ENCODE data around the gene KIF11.

KIF11 gene

GRCh38 chr10:92655426-92655825 lies 62.5 kb downstream of the KIF11 start:
- no peak overlapping the region for H3K4me3 ChIP-seq (ENCODE audit: low read depth, low read length)
- no peak for TF ChIP-seq CTCF (IDR thresholded peaks at IDR 0.05; ENCODE audit: borderline replicate concordance, insufficient read depth, low read depth, low read length)

DNA sequence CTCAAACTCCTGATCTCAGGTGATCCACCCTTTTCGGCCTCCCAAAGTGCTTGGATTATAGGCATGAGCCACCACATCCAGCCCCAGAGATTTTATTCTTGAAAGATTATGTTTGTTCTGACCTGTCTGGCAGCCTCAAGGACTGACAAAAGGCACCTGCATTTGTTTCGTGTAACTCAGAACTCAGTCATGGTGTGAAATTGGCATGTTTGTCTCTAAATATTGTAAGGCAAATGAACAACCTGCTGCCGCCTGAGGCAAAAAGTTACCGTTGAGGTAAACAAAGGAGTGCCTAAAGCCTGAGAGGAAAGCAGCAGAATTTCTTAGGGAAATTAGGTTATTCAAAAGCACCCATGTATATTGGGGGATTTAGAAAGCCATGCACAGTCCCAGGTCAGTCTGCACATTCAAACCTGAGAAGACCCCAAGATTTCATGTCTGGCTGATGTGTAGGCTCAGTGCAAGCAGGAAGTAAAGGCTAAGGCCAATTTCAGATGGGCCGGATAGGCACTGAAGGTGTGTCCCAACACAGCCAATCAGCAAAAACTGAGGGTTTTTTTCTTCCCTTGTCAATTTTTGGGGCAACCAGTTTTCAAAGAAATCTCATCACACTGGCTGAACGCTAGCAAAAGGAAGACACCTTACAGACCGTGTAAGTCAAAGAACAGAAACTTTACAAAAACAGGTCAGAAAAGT lies 63.5 kb downstream of the KIF11 start:
- H3K4me3 ChIP-seq (ENCODE audit: low read depth, low read length): no peak overlapping the region
- TF ChIP-seq CTCF (IDR thresholded peaks at IDR 0.05; ENCODE audit: borderline replicate concordance, insufficient read depth, low read depth, low read length): no peak

DNA sequence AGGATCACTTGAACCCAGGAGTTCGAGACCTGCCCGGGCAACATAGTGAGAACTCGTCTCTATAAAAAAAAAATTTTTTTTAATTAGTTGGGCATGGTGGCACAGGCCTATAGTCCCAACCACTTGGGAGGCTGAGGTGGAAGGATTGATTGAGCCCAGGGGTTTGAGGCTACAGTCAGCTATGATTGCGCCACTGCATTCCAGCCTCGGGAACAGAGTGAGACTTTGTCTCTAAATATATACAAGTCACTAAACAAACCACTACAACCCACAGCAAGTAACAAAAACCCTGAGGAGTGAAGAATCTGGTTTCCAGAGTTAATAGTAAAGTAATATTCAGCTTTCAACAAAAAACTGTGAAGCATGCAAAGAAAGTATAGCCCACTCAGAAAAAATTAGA lies 64.1 kb downstream of the KIF11 start:
- no peak overlapping the region for H3K4me3 ChIP-seq (ENCODE audit: low read depth, low read length)
- TF ChIP-seq CTCF (IDR thresholded peaks at IDR 0.05; ENCODE audit: borderline replicate concordance, insufficient read depth, low read depth, low read length): no peak

DNA sequence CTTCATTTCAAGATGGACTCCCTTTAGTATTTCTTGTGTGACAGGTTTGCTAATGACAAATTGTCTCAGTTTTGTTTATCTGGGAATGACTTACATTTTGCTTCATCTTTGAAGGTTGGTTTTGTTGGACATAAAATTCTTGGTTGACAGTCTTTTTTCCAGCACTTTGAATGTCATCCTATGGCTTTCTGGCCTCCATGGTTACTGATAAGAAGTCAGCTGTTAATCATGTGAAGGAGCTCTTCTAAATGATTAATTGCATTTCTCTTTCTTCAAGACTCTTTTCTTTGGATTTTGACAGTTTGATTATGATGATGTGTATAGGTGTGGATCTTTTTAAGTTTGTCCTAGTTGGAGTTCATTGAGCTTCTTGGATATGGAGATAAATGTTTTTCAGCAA lies 69.9 kb downstream of the KIF11 start:
- TF ChIP-seq CTCF (IDR thresholded peaks at IDR 0.05; ENCODE audit: borderline replicate concordance, insufficient read depth, low read depth, low read length): no peak
- no peak overlapping the region for H3K4me3 ChIP-seq (ENCODE audit: low read depth, low read length)

DNA sequence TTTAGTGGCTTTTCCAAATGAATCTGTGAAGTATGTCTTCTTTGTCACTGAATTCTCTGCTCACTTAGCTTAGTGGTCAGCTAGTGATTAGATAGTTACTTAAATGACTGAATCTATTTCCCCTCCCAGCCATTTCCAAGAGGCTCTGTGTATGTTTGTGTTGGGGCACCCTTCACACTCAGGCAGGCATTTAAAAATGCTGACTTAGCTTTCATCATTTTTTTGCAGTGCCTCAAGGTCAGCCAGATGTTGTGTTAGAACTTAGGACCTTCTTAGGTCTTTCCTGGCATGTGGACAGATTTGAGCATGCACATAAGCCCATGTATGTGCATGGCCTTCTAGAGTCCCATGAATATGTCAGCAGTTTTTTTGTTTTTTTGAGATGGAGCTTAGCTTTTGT lies 71.4 kb downstream of the KIF11 start:
- no peak for TF ChIP-seq CTCF (IDR thresholded peaks at IDR 0.05; ENCODE audit: borderline replicate concordance, insufficient read depth, low read depth, low read length)
- H3K4me3 ChIP-seq (ENCODE audit: low read depth, low read length): no peak overlapping the region

DNA sequence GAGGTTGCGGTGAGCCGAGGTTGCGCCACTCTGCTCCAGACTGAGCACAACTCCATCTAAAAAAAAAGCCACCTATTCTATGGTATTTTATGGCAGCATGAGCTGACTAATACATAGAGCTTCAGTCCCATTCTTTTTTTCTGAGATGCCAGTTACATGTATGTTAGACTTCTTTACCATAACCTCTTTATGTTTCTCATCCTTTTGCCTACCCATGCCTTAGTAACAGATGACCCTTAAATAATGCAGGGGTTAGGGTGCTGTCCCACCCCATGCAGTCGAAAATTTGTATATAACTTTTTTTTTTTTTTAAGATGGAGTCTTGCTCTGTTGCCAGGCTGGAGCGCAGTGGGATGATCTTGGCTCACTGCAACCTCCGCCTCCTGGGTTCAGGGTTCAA lies 74.1 kb downstream of the KIF11 start:
- no peak overlapping the region for H3K4me3 ChIP-seq (ENCODE audit: low read depth, low read length)
- no peak for TF ChIP-seq CTCF (IDR thresholded peaks at IDR 0.05; ENCODE audit: borderline replicate concordance, insufficient read depth, low read depth, low read length)

GRCh38 chr10:92677708-92678107 lies 84.8 kb downstream of the KIF11 start:
- H3K4me3 ChIP-seq (ENCODE audit: low read depth, low read length): no peak overlapping the region
- TF ChIP-seq CTCF (IDR thresholded peaks at IDR 0.05; ENCODE audit: borderline replicate concordance, insufficient read depth, low read depth, low read length): no peak
